H9 (cell line): ENCODE measurements around the gene CABP7. TPM values are rescaled to one million over a fixed set of nuclear protein-coding genes. Genes with fewer than 3 reads are reported as not detected.

Experiments used
- DNase-seq: peaks from one replicate; pipeline ENCODE4 v3.0.0-alpha.2; 2017
- H2AFZ ChIP-seq: one replicate; pipeline ENCODE4 v1.6.1; 2013; ENCODE audit warnings: mild to moderate bottlenecking, low read length, control low read depth, moderate library complexity
- H2AK5ac ChIP-seq: 2 replicates; pipeline ENCODE4 v1.6.1; 2013; ENCODE audit warnings: low read length, control low read depth, mixed read lengths; ENCODE audit not compliant: insufficient read length
- H2BK120ac ChIP-seq: one replicate; pipeline ENCODE4 v1.6.1; 2013; ENCODE audit warnings: low read depth, mild to moderate bottlenecking, low read length, control low read depth, inconsistent platforms; ENCODE audit not compliant: poor library complexity, severe bottlenecking
- H2BK12ac ChIP-seq: 2 replicates; pipeline ENCODE4 v1.6.1; 2013; ENCODE audit warnings: low read length, control low read depth, mixed read lengths, low read depth; ENCODE audit not compliant: insufficient read length
- H2BK15ac ChIP-seq: 2 replicates; pipeline ENCODE4 v1.6.1; 2013; ENCODE audit warnings: low read depth, low read length, control low read depth
- H2BK20ac ChIP-seq: one replicate; pipeline ENCODE4 v1.6.1; 2013; ENCODE audit warnings: low read depth, mild to moderate bottlenecking, low read length, control low read depth, inconsistent platforms; ENCODE audit not compliant: poor library complexity, severe bottlenecking
- H2BK5ac ChIP-seq: 2 replicates; pipeline ENCODE4 v1.6.1; 2013; ENCODE audit warnings: low read length, control low read depth, mixed read lengths; ENCODE audit not compliant: insufficient read length
- H3K14ac ChIP-seq: 2 replicates; pipeline ENCODE4 v1.6.1; 2013; ENCODE audit warnings: low read length, control low read depth; ENCODE audit not compliant: insufficient read depth
- H3K18ac ChIP-seq: 2 replicates; pipeline ENCODE4 v1.6.1; 2013; ENCODE audit warnings: low read depth, mild to moderate bottlenecking, mixed read lengths, low read length, control low read depth; ENCODE audit not compliant: insufficient read length
- H3K23ac ChIP-seq: 2 replicates; pipeline ENCODE4 v1.6.1; 2013; ENCODE audit warnings: low read length, control low read depth, mixed read lengths, low read depth; ENCODE audit not compliant: insufficient read length
- H3K23me2 ChIP-seq: 2 replicates; pipeline ENCODE4 v1.6.1; 2013; ENCODE audit warnings: low read depth, mild to moderate bottlenecking, mixed read lengths, low read length, control low read depth; ENCODE audit not compliant: insufficient read length, poor library complexity, severe bottlenecking
- H3K27ac ChIP-seq: 2 replicates; pipeline ENCODE4 v1.5.1; 2013; ENCODE audit warnings: low read length, control low read depth, mixed read lengths, low read depth; ENCODE audit not compliant: insufficient read length
- H3K27me3 ChIP-seq: 2 replicates; pipeline ENCODE4 v1.6.1; 2013; ENCODE audit warnings: low read length, control low read depth, inconsistent platforms; ENCODE audit not compliant: insufficient read depth
- H3K4ac ChIP-seq: 2 replicates; pipeline ENCODE4 v1.6.1; 2013; ENCODE audit warnings: low read depth, mild to moderate bottlenecking, control low read depth, inconsistent platforms, low read length, moderate library complexity
- H3K4me1 ChIP-seq: 2 replicates; pipeline ENCODE4 v1.6.1; 2013; ENCODE audit warnings: low read length, control low read depth, inconsistent platforms; ENCODE audit not compliant: insufficient read depth
- H3K4me2 ChIP-seq: 2 replicates; pipeline ENCODE4 v1.6.1; 2013; ENCODE audit warnings: low read length, control low read depth, mixed read lengths; ENCODE audit not compliant: insufficient read length, insufficient read depth
- H3K56ac ChIP-seq: 2 replicates; pipeline ENCODE4 v1.6.1; 2013; ENCODE audit warnings: low read depth, mild to moderate bottlenecking, mixed read lengths, low read length, control low read depth; ENCODE audit not compliant: insufficient read length
- H3K79me1 ChIP-seq: 2 replicates; pipeline ENCODE4 v1.6.1; 2013; ENCODE audit warnings: low read depth, mild to moderate bottlenecking, moderate library complexity, low read length, control low read depth, inconsistent platforms; ENCODE audit not compliant: insufficient read depth, poor library complexity, severe bottlenecking
- H3K79me2 ChIP-seq: 2 replicates; pipeline ENCODE4 v1.6.1; 2013; ENCODE audit warnings: low read length, control low read depth, inconsistent platforms; ENCODE audit not compliant: insufficient read depth
- H3K9ac ChIP-seq: 2 replicates; pipeline ENCODE4 v1.6.1; 2013; ENCODE audit warnings: low read length, control low read depth, mixed read lengths; ENCODE audit not compliant: insufficient read length; ENCODE audit errors: extremely low read depth
- H3K9me3 ChIP-seq: one replicate; pipeline ENCODE4 v1.6.1; 2013; ENCODE audit warnings: low read depth, low read length, inconsistent platforms; ENCODE audit not compliant: control insufficient read depth
- H3T11ph ChIP-seq: one replicate; pipeline ENCODE4 v1.6.1; 2013; ENCODE audit warnings: mild to moderate bottlenecking, low read length, control low read depth, inconsistent platforms
- H4K20me1 ChIP-seq: one replicate; pipeline ENCODE4 v1.6.1; 2013; ENCODE audit not compliant: control insufficient read depth, insufficient read length, insufficient read depth
- H4K5ac ChIP-seq: 2 replicates; pipeline ENCODE4 v1.6.1; 2013; ENCODE audit warnings: low read depth, mild to moderate bottlenecking, mixed read lengths, low read length, control low read depth; ENCODE audit not compliant: insufficient read length
- H4K8ac ChIP-seq: replicated peaks from 2 replicates; pipeline ENCODE4 v1.6.1; 2013; ENCODE audit warnings: low read length, control low read depth, mixed read lengths, low read depth; ENCODE audit not compliant: insufficient read length
- H4K91ac ChIP-seq: 2 replicates; pipeline ENCODE4 v1.6.1; 2013; ENCODE audit warnings: low read depth, mild to moderate bottlenecking, moderate library complexity, mixed read lengths, low read length, control low read depth; ENCODE audit not compliant: insufficient read length
- H3K27ac Mint-ChIP-seq, 3 experiments: 2 replicates in 2 of 3; 3 replicates in 1 of 3; pipeline ENCODE4 v1.8.0; 2020 to 2021; ENCODE audit warnings: mixed read lengths in 3 of 3, mild to moderate bottlenecking in 1 of 3, moderate library complexity in 1 of 3
- H3K27me3 Mint-ChIP-seq: 2 replicates; pipeline ENCODE4 v1.8.0; 2021; ENCODE audit warnings: low read depth, mild to moderate bottlenecking, moderate library complexity, mixed read lengths
- H3K36me3 Mint-ChIP-seq, 3 experiments: 2 replicates in 2 of 3; 3 replicates in 1 of 3; pipeline ENCODE4 v1.8.0; 2020 to 2021; ENCODE audit warnings: low read depth in 3 of 3, mixed read lengths in 3 of 3; ENCODE audit not compliant: insufficient read depth in 1 of 3
- H3K4me1 Mint-ChIP-seq, 2 experiments: 2 replicates each; pipeline ENCODE4 v1.8.0; 2020; ENCODE audit warnings: mixed read lengths in 2 of 2
- H3K4me3 Mint-ChIP-seq, 2 experiments: 2 replicates in 1 of 2; 3 replicates in 1 of 2; pipeline ENCODE4 v1.8.0; 2020 to 2021; ENCODE audit warnings: mild to moderate bottlenecking in 2 of 2, mixed read lengths in 2 of 2, moderate library complexity in 1 of 2
- H3K9me3 Mint-ChIP-seq, 2 experiments: 2 replicates in 1 of 2; 3 replicates in 1 of 2; pipeline ENCODE4 v1.8.0; 2020; ENCODE audit warnings: mild to moderate bottlenecking in 2 of 2, mixed read lengths in 2 of 2, moderate library complexity in 1 of 2
- WGBS: extraction: QIAGEN DNeasy Blood & Tissue Kit; methylation state at CpG from one replicate; pipeline ENCODE4 v1.1.7; 2013; ENCODE audit warnings: missing lambda C conversion rate, low lambda C conversion rate, mixed read lengths; ENCODE audit not compliant: insufficient read length; ENCODE audit errors: extremely low coverage; 5-methylcytosine and 5-hydroxymethylcytosine counted together
- total RNA-seq: library from RNA; stranded (reverse); gene quantifications from 2 replicates; pipeline ENCODE4 v1.2.1, GENCODE V29; 2021
- TF ChIP-seq, protein P1 (sequence below): fragments of 200-600 bp; sonication (generic); conservative IDR thresholded peaks from 3 replicates; pipeline ENCODE4 v1.8.0; 2021; ENCODE audit warnings: antibody characterized with exemption, mild to moderate bottlenecking

CABP7 gene
- total RNA-seq, 1 experiment from 2014 or later: 0.83 TPM

DNA sequence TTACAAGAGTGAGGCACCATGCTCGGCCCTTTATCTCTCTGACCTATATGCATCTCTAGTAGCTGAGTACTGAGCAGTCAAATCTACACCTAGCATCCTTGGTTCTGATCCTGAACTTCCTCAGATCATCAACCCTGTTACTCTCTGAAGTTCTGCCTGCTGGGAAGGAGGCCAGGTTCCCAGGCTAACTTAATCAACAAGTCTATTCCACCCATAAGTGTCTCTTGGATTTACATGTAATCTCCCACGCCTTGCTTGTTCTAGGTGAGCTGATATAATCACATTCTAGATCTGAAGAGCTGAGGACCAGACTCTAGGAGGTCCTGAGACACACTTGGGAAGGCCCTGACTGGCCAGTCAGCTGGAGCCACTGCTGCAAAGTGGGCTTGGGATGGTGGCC lies 22.1 kb downstream of the CABP7 start:
- Histone ChIP-seq H3K9me3 (no peaks in the 10 kb centered on the region), H3K23me2 (peaks cover 4% of the 10 kb centered on the region), H3K14ac (no peak overlapping the region), H4K91ac (no peak overlapping the region), H3K18ac (no peak overlapping the region), H3K27me3 (no peaks in the 10 kb centered on the region), H3K79me2 (no peaks in the 10 kb centered on the region), H3T11ph (no peak overlapping the region), H4K8ac (no peak overlapping the region), H3K79me1 (no peaks in the 10 kb centered on the region), H3K23ac (no peak overlapping the region), H2BK120ac (no peak overlapping the region), H4K5ac (no peak overlapping the region), H2BK20ac (no peak overlapping the region), H2AFZ (no peak overlapping the region), H2BK5ac (no peak overlapping the region), H2BK15ac (no peak overlapping the region), H2BK12ac (no peak overlapping the region), H3K56ac (no peak overlapping the region), H3K4me2 (no peak overlapping the region), H4K20me1 (no peaks in the 10 kb centered on the region), H3K4ac (no peak overlapping the region), H3K9ac (no peak overlapping the region), H3K4me1 (no peaks in the 10 kb centered on the region), H2AK5ac (no peak overlapping the region), H3K27ac (no peak overlapping the region)
- DNase-seq: no peak
- Mint-ChIP-seq H3K36me3 (peaks cover 3 to 8% (median 5%) of the 10 kb centered on the region in 3 experiments; a peak in 6 of 7 replicates), H3K4me1 (peaks cover 0 to 4% of the 10 kb centered on the region in 2 experiments; a peak in 2 of 4 replicates), H3K4me3 (no peak overlapping the region), H3K27me3 (no peaks in the 10 kb centered on the region), H3K27ac (0 out of 7 replicates have a peak overlapping the region, but pooled peaks of 2 of the 3 experiments have one; percentile 27 to 68), H3K9me3 (peaks cover 3% of the 10 kb centered on the region in 2 experiments; a peak in 3 of 5 replicates)
- WGBS: no CpG with 5 or more reads among the region's 2 CpGs
- TF ChIP-seq, protein P1, sequence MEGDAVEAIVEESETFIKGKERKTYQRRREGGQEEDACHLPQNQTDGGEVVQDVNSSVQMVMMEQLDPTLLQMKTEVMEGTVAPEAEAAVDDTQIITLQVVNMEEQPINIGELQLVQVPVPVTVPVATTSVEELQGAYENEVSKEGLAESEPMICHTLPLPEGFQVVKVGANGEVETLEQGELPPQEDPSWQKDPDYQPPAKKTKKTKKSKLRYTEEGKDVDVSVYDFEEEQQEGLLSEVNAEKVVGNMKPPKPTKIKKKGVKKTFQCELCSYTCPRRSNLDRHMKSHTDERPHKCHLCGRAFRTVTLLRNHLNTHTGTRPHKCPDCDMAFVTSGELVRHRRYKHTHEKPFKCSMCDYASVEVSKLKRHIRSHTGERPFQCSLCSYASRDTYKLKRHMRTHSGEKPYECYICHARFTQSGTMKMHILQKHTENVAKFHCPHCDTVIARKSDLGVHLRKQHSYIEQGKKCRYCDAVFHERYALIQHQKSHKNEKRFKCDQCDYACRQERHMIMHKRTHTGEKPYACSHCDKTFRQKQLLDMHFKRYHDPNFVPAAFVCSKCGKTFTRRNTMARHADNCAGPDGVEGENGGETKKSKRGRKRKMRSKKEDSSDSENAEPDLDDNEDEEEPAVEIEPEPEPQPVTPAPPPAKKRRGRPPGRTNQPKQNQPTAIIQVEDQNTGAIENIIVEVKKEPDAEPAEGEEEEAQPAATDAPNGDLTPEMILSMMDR: no peak
